Endodermal cell (in vitro differentiated cells): Measurements from ENCODE around the gene OR2T11. TPM values are rescaled to one million over a fixed set of nuclear protein-coding genes. Genes with fewer than 3 reads are reported as not detected.
"Not testable (repeated sequence)": the region's sequence is repeated elsewhere in the genome, so short reads cannot be mapped to it uniquely, and the experiment has no call there.

Source experiments
- DNase-seq: peaks from one replicate; pipeline ENCODE4 v3.0.0-alpha.2; 2017
- H3K27ac ChIP-seq: 2 replicates; pipeline ENCODE4 v1.5.1; 2013; ENCODE audit warnings: mild to moderate bottlenecking, low read depth, low read length, moderate library complexity
- H3K27me3 ChIP-seq: 2 replicates; pipeline ENCODE4 v1.6.1; 2013; ENCODE audit warnings: mild to moderate bottlenecking, low read length, moderate library complexity; ENCODE audit not compliant: insufficient read depth, control insufficient read depth, poor library complexity, severe bottlenecking
- H3K36me3 ChIP-seq: 2 replicates; pipeline ENCODE4 v1.7.0; 2013; ENCODE audit warnings: mild to moderate bottlenecking, low read length, moderate library complexity; ENCODE audit not compliant: control insufficient read depth, insufficient read depth
- H3K4me1 ChIP-seq: one replicate; pipeline ENCODE4 v1.7.0; 2013; ENCODE audit warnings: low read length; ENCODE audit not compliant: control insufficient read depth, insufficient read depth
- H3K4me3 ChIP-seq: 2 replicates; pipeline ENCODE4 v1.5.1; 2013; ENCODE audit warnings: mild to moderate bottlenecking, low read length, moderate library complexity
- H3K9ac ChIP-seq: 2 replicates; pipeline ENCODE4 v1.6.1; 2013; ENCODE audit warnings: mild to moderate bottlenecking, low read length, moderate library complexity; ENCODE audit not compliant: poor library complexity, severe bottlenecking; ENCODE audit errors: extremely low read depth
- H3K9me3 ChIP-seq: 2 replicates; pipeline ENCODE4 v1.6.1; 2013; ENCODE audit warnings: mild to moderate bottlenecking, low read length, moderate library complexity; ENCODE audit not compliant: control insufficient read depth
- H3K27ac Mint-ChIP-seq: 2 replicates; pipeline ENCODE4 v1.8.0; 2020; ENCODE audit warnings: mixed read lengths
- H3K27me3 Mint-ChIP-seq: 2 replicates; pipeline ENCODE4 v1.8.0; 2021; ENCODE audit warnings: mild to moderate bottlenecking, mixed read lengths; ENCODE audit not compliant: insufficient read depth
- H3K36me3 Mint-ChIP-seq: 2 replicates; pipeline ENCODE4 v1.8.0; 2020; ENCODE audit warnings: low read depth, mixed read lengths
- H3K4me1 Mint-ChIP-seq: 2 replicates; pipeline ENCODE4 v1.8.0; 2020; ENCODE audit warnings: mixed read lengths
- H3K4me3 Mint-ChIP-seq: 2 replicates; pipeline ENCODE4 v1.8.0; 2020; ENCODE audit warnings: mild to moderate bottlenecking, moderate library complexity, mixed read lengths
- H3K9me3 Mint-ChIP-seq: 2 replicates; pipeline ENCODE4 v1.8.0; 2020; ENCODE audit warnings: mild to moderate bottlenecking, mixed read lengths
- WGBS, 2 experiments: methylation state at CpG; one replicate each; pipeline versions ENCODE4 v1.1.5 to v1.1.7; 2013; ENCODE audit warnings: missing lambda C conversion rate in 2 of 2, mixed read lengths in 1 of 2; ENCODE audit not compliant: insufficient coverage in 1 of 2, insufficient read length in 1 of 2; 5-methylcytosine and 5-hydroxymethylcytosine counted together
- total RNA-seq, 2 donors: library from RNA; stranded (reverse); fragmentation: NEBNext Ultra II Directional in 1 of 2; extraction: Animal tissue kit (Norgen Biotek cat#: 25700) in 1 of 2; gene quantifications; 2 replicates in 1 of 2; 3 replicates in 1 of 2; pipeline ENCODE4 v1.2.1, GENCODE V29; 2021

The OR2T11 gene
- total RNA-seq, 2 donors from 2014 or later: not detected

GRCh38 chr1:248655354-248655753, 20.5 kb upstream of the OR2T11 start, which contains the start of gene OR2T27:
Gene OR2T27 (minus strand): TSS chr1:248655528. CDS start chr1:248650884, 4,644 bp downstream.
- H3K4me1 Mint-ChIP-seq, H3K27ac ChIP-seq, H3K9me3 ChIP-seq, H3K27me3 Mint-ChIP-seq, H3K9ac ChIP-seq, H3K27me3 ChIP-seq, H3K36me3 Mint-ChIP-seq, DNase-seq, H3K27ac Mint-ChIP-seq, H3K4me1 ChIP-seq, H3K36me3 ChIP-seq, H3K4me3 Mint-ChIP-seq, H3K4me3 ChIP-seq: not testable (repeated sequence)
- peaks cover 42% of the 10 kb centered on the region for H3K9me3 Mint-ChIP-seq
- WGBS, 2 experiments: no CpG with 5 or more reads among the region's 3 CpGs

GRCh38 chr1:248648770-248649536, 14.1 kb upstream of the OR2T11 start:
- not testable (repeated sequence) for H3K27ac Mint-ChIP-seq, H3K9ac ChIP-seq, H3K4me3 Mint-ChIP-seq, H3K36me3 Mint-ChIP-seq, H3K27ac ChIP-seq, H3K27me3 Mint-ChIP-seq, H3K4me1 ChIP-seq, H3K4me3 ChIP-seq, DNase-seq, H3K9me3 ChIP-seq, H3K4me1 Mint-ChIP-seq, H3K27me3 ChIP-seq, H3K36me3 ChIP-seq
- H3K9me3 Mint-ChIP-seq: peaks cover 32% of the 10 kb centered on the region
- WGBS, 2 experiments: no CpG with 5 or more reads among the region's 1 CpG

- H3K27ac Mint-ChIP-seq, H3K9ac ChIP-seq, H3K4me3 Mint-ChIP-seq, H3K4me1 ChIP-seq, H3K27ac ChIP-seq, H3K27me3 Mint-ChIP-seq, H3K36me3 Mint-ChIP-seq, H3K36me3 ChIP-seq, H3K9me3 ChIP-seq, H3K4me3 ChIP-seq, H3K27me3 ChIP-seq, DNase-seq, H3K4me1 Mint-ChIP-seq: not testable (repeated sequence)
- WGBS, 2 experiments: 59 to 60% methylated on average over 1 to 2 of the region's 3 CpGs
- H3K9me3 Mint-ChIP-seq: peaks cover 22% of the 10 kb centered on the region
These were observed 10.3 kb upstream of the OR2T11 start, which contains the start of gene OR2T35 for GRCh38 chr1:248645178-248645577. Gene OR2T35 (minus strand): TSS chr1:248645278. CDS start chr1:248639258, 6,020 bp downstream.

- not testable (repeated sequence) for H3K27me3 ChIP-seq, H3K27ac ChIP-seq, H3K9me3 ChIP-seq, H3K27me3 Mint-ChIP-seq, H3K4me1 ChIP-seq, H3K9ac ChIP-seq, H3K27ac Mint-ChIP-seq, H3K4me3 Mint-ChIP-seq, H3K9me3 Mint-ChIP-seq, H3K4me1 Mint-ChIP-seq, H3K36me3 Mint-ChIP-seq, H3K36me3 ChIP-seq, H3K4me3 ChIP-seq, DNase-seq
- WGBS, 2 experiments: no CpG with 5 or more reads among the region's 4 CpGs
These were observed 8.2 kb upstream of the OR2T11 start for GRCh38 chr1:248642971-248643651.

GRCh38 chr1:248641583-248641982, 6.7 kb upstream of the OR2T11 start:
- not testable (repeated sequence) for H3K36me3 ChIP-seq, H3K36me3 Mint-ChIP-seq, H3K27ac Mint-ChIP-seq, H3K4me3 ChIP-seq, H3K4me1 ChIP-seq, H3K9me3 ChIP-seq, H3K27me3 ChIP-seq, H3K4me1 Mint-ChIP-seq, H3K27ac ChIP-seq, DNase-seq, H3K9ac ChIP-seq, H3K4me3 Mint-ChIP-seq, H3K9me3 Mint-ChIP-seq, H3K27me3 Mint-ChIP-seq
- WGBS, 2 experiments: no CpG with 5 or more reads among the region's 5 CpGs

GRCh38 chr1:248640906-248641305, 6.0 kb upstream of the OR2T11 start:
- H3K4me3 Mint-ChIP-seq, H3K27me3 Mint-ChIP-seq, H3K4me1 Mint-ChIP-seq, H3K9me3 ChIP-seq, H3K27ac ChIP-seq, H3K9ac ChIP-seq, H3K4me1 ChIP-seq, H3K27me3 ChIP-seq, H3K9me3 Mint-ChIP-seq, DNase-seq, H3K36me3 Mint-ChIP-seq, H3K36me3 ChIP-seq, H3K27ac Mint-ChIP-seq, H3K4me3 ChIP-seq: not testable (repeated sequence)
- no CpG with 5 or more reads among the region's 3 CpGs for WGBS, 2 experiments

GRCh38 chr1:248639652-248640051, 4.8 kb upstream of the OR2T11 start:
- H3K9me3 Mint-ChIP-seq, H3K4me3 ChIP-seq, H3K36me3 Mint-ChIP-seq, H3K9me3 ChIP-seq, H3K27ac Mint-ChIP-seq, H3K27me3 ChIP-seq, H3K4me1 Mint-ChIP-seq, H3K36me3 ChIP-seq, DNase-seq, H3K27ac ChIP-seq, H3K4me1 ChIP-seq, H3K27me3 Mint-ChIP-seq, H3K9ac ChIP-seq, H3K4me3 Mint-ChIP-seq: not testable (repeated sequence)
- WGBS, 2 experiments: no CpG with 5 or more reads among the region's 5 CpGs
